Activated T-cell treated with anti-CD3 and anti-CD28 coated beads, Interleukin-2, amount 50 U/mL, for 72 hours (primary cell): ENCODE results near the gene UBQLN2. TPM values are rescaled to one million over a fixed set of nuclear protein-coding genes. Genes with fewer than 3 reads are reported as not detected.
A peak's percentile ranks its signal among the peaks of the same experiment; 100 is the strongest.
"Not testable (repeated sequence)": the region's sequence is repeated elsewhere in the genome, so short reads cannot be mapped to it uniquely, and the experiment has no call there.

ENCODE experiments used
- ATAC-seq, 2 donors: fragments of 150-1000 bp; cut with Tn5 transposase; replicated peaks in 1 of 2; 2 replicates each; pipeline ENCODE4 v1.10.0; 2021; ENCODE audit warnings: moderate library complexity in 2 of 2, mild to moderate bottlenecking in 1 of 2
- DNase-seq, 2 donors: peaks; one replicate each; pipeline ENCODE4 v3.0.0; 2021 to 2022; ENCODE audit warnings: mixed read lengths in 1 of 2
- H3K27ac Mint-ChIP-seq: one replicate; pipeline ENCODE4 v1.8.0; 2022; ENCODE audit warnings: mild to moderate bottlenecking, moderate library complexity, mixed read lengths
- H3K27me3 Mint-ChIP-seq: one replicate; pipeline ENCODE4 v1.8.0; 2022; ENCODE audit warnings: low read depth, mixed read lengths
- H3K36me3 Mint-ChIP-seq, 2 donors: one replicate each; pipeline ENCODE4 v1.8.0; 2022; ENCODE audit warnings: mixed read lengths in 2 of 2, mild to moderate bottlenecking in 1 of 2; ENCODE audit not compliant: insufficient read depth in 2 of 2
- H3K4me1 Mint-ChIP-seq: one replicate; pipeline ENCODE4 v1.8.0; 2022; ENCODE audit warnings: low read depth, mixed read lengths
- H3K4me3 Mint-ChIP-seq, 2 donors: one replicate each; pipeline ENCODE4 v1.8.0; 2022; ENCODE audit warnings: mild to moderate bottlenecking in 2 of 2, mixed read lengths in 2 of 2, moderate library complexity in 2 of 2
- H3K9me3 Mint-ChIP-seq, 2 donors: one replicate each; pipeline ENCODE4 v1.8.0; 2022; ENCODE audit warnings: mixed read lengths in 2 of 2
- total RNA-seq, 2 donors: library from RNA; stranded (reverse); gene quantifications; one replicate each; pipeline ENCODE4 v1.2.3, GENCODE V29; 2022

Gene UBQLN2
- total RNA-seq, 2 donors from 2014 or later: 36.8 to 38.5 TPM

- DNase-seq (no peak), ATAC-seq (peak; percentile 54 to 63)
- peaks cover 17 to 19% of the 10 kb centered on the region in 2 donors for H3K36me3 Mint-ChIP-seq
- peak overlapping the region in 1 of 2 donors; percentile 57 for H3K4me3 Mint-ChIP-seq
- H3K27ac Mint-ChIP-seq: peak overlapping the region; percentile 83
- peaks cover 2% of the 10 kb centered on the region for H3K27me3 Mint-ChIP-seq
- H3K9me3 Mint-ChIP-seq: peaks cover 2 to 4% of the 10 kb centered on the region in 2 donors
- H3K4me1 Mint-ChIP-seq: peaks cover 44% of the 10 kb centered on the region
Measured at GRCh38 chrX:56574861-56575260, 11.4 kb downstream of the UBQLN2 start.

DNA sequence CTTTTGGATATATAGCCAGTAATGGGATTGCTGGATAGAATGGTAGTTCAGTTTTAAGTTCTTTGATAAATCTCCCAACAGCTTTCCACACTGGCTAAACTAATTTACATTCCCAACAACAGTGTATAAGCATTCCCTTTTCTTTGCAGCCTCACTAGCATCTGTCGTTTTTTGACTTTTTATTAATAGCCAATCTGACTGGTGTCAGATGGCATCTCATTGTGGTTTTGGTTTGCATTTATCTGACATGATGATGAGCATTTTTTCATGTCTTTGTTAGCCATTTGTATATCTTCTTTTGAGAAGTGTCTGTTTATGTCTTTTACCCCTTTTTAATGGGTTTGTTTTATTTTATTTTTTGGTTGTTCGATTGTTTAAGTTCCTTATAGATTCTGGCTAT lies 13.3 kb downstream of the UBQLN2 start:
- H3K9me3 Mint-ChIP-seq: peaks cover 5 to 6% of the 10 kb centered on the region in 2 donors
- peaks cover 6% of the 10 kb centered on the region for H3K27me3 Mint-ChIP-seq
- ATAC-seq (no peak), DNase-seq (no peak)
- peaks cover 37% of the 10 kb centered on the region for H3K4me1 Mint-ChIP-seq
- H3K4me3 Mint-ChIP-seq: no peak overlapping the region
- no peak overlapping the region for H3K27ac Mint-ChIP-seq
- peaks cover 27 to 32% of the 10 kb centered on the region in 2 donors for H3K36me3 Mint-ChIP-seq

DNA sequence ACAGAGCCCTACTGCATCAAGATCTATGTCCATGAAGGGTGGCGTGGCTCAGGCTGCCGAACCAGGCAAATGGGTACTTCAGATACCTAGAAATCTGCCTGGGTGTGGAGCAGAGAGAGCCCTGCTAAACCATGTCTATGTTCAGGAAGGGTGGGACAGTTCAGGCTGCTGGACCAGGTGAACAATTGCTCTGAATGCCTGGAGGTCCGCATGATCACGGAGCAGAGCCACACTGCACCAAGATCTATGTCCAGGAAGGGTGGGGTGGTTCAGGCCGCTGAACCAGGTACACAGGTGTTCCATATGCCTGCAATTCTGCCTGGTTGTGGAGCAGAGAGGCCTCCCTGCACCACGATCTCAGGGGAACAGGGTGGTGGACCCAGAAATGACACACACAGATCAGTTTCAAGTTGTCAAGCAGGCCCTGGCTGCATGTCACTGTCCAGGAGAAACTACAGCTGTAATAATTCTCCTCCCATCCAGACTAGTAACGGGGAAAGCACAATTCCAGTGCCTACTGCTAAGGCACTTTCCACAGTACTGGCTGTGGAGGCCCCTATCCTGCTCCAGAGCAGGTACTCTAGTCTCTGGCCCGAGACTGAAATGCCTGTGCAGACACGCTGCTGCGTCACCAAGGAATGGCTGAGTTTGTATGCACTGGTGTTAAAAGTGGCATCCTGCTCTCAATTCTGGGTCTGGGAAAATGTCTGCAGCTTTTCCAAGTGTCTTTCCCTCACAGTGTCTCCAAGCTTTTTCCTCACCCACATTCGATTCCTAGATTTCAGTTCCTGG lies 25.2 kb downstream of the UBQLN2 start:
- ATAC-seq: no peak
- H3K9me3 Mint-ChIP-seq: peaks cover 1 to 7% of the 10 kb centered on the region in 2 donors

DNA sequence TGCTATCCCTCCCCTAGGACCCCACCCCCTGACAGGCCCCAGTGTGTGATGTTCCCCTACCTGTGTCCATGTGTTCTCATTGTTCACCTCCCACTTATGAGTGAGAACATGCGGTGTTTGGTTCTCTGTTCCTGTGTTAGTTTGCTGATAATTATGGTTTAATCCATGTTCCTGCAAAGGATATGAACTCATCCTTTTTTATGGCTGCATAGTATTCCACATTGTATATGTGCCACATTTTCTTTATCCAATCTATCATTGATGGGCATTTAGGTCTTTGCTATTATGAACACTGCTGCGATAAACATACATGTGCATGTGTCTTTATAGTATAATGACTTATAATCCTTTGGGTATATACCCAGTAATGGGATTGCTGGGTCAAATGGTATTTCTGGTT lies 28.4 kb downstream of the UBQLN2 start:
- peaks cover 16% of the 10 kb centered on the region for H3K27me3 Mint-ChIP-seq
- peaks cover 9 to 24% of the 10 kb centered on the region in 2 donors for H3K9me3 Mint-ChIP-seq
- H3K36me3 Mint-ChIP-seq: peaks cover 28 to 51% of the 10 kb centered on the region in 2 donors
- not testable (repeated sequence) for H3K27ac Mint-ChIP-seq, ATAC-seq, DNase-seq, H3K4me1 Mint-ChIP-seq, H3K4me3 Mint-ChIP-seq

More for the DNA sequence above, 25.2 kb downstream of the UBQLN2 start:
- H3K27me3 Mint-ChIP-seq: no peaks in the 10 kb centered on the region
- DNase-seq: no peak
- H3K4me1 Mint-ChIP-seq: no peaks in the 10 kb centered on the region
- H3K27ac Mint-ChIP-seq: no peak overlapping the region
- peaks cover 9 to 40% of the 10 kb centered on the region in 2 donors for H3K36me3 Mint-ChIP-seq
- H3K4me3 Mint-ChIP-seq: no peak overlapping the region

- peaks cover 17% of the 10 kb centered on the region for H3K27me3 Mint-ChIP-seq
- no peak for DNase-seq
- peaks cover 5 to 20% of the 10 kb centered on the region in 2 donors for H3K9me3 Mint-ChIP-seq
- H3K27ac Mint-ChIP-seq: no peak overlapping the region
- no peak for ATAC-seq
- no peak overlapping the region for H3K4me3 Mint-ChIP-seq
- H3K36me3 Mint-ChIP-seq: peaks cover 20 to 28% of the 10 kb centered on the region in 2 donors
- H3K4me1 Mint-ChIP-seq: no peaks in the 10 kb centered on the region
Measured at GRCh38 chrX:56600141-56600540, 36.7 kb downstream of the UBQLN2 start.

DNA sequence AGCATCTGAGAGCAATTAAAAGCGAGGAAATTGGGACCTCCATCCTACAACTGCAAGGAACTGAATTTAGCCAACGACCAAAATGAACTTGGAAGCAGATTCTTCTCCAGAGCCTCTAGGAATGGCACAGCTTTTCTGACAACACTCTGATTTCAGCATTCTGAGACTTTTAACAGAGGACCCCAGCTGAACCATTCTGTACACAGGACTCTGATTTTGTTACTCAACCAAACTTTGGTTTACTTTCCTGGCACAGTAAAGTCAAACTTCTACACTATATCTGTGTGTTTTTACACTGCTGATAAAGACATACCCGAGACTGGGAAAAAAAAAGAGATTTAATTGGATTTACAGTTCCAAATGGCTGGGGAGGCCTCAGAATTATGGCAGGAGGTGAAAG lies 37.6 kb downstream of the UBQLN2 start:
- DNase-seq (no peak), ATAC-seq (no peak)
- no peak overlapping the region for H3K27ac Mint-ChIP-seq
- peaks cover 14 to 20% of the 10 kb centered on the region in 2 donors for H3K36me3 Mint-ChIP-seq
- H3K4me3 Mint-ChIP-seq: no peak overlapping the region
- no peaks in the 10 kb centered on the region for H3K4me1 Mint-ChIP-seq
- peaks cover 2 to 17% of the 10 kb centered on the region in 2 donors for H3K9me3 Mint-ChIP-seq
- H3K27me3 Mint-ChIP-seq: peaks cover 11% of the 10 kb centered on the region

- no peaks in the 10 kb centered on the region for H3K4me1 Mint-ChIP-seq
- H3K9me3 Mint-ChIP-seq: peaks cover 0 to 6% of the 10 kb centered on the region in 2 donors
- no peak for DNase-seq
- peaks cover 2 to 4% of the 10 kb centered on the region in 2 donors for H3K36me3 Mint-ChIP-seq
- no peak for ATAC-seq
- no peak overlapping the region for H3K27ac Mint-ChIP-seq
- peaks cover 20% of the 10 kb centered on the region for H3K27me3 Mint-ChIP-seq
- H3K4me3 Mint-ChIP-seq: no peak overlapping the region
Measured at GRCh38 chrX:56615282-56615681, 51.9 kb downstream of the UBQLN2 start.

Other genes with a start within 250 kb of the UBQLN2 start
- 10 to 100 TPM; 57.7 to 66.5 TPM for gene NBDY, start 165.6 kb downstream of the UBQLN2 start, total RNA-seq